Measurements from ENCODE around the gene PTPRD.

The PTPRD gene

DNA sequence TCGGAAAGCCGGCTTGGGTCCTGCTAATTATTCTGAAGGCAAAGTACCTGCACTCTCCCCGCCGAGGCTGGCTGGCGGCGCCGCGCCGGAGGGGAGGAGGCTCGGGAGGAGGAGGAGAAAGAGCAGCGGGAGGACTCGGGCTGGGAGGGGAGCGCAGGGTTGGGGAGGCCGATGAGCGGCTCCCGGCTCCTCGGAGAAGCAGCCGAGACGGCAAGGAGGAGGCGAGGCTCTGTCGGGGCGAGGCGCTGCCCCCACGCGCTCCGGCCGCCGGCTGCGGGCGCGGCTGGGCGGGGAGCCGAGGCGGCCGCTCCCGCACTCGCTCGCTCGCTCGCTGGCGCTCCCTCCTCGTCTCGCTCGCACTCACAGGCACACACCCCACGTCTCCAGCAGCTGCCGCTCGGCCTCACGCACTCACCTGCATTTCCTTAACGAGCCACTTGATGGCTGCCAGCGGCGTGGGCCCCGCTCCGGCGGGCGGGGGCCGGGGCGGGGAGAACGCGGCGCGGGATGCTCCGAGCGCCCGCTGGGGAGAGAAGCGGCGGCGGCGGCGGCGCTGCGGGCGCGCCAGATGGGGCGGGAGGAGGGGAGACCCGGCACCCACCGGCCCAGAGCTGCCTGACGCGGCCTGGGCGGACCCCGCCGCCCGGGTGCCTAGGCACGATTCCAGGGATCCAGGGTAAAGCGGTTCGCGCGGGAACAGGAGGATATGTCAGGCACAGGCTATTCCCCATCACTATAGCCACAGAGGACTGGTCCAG lies at the start of gene PTPRD:
Gene PTPRD, minus strand, starts transcription at position 362 of the 758 bp plus-strand sequence.
- peak; percentile 52 for DNase-seq

DNA sequence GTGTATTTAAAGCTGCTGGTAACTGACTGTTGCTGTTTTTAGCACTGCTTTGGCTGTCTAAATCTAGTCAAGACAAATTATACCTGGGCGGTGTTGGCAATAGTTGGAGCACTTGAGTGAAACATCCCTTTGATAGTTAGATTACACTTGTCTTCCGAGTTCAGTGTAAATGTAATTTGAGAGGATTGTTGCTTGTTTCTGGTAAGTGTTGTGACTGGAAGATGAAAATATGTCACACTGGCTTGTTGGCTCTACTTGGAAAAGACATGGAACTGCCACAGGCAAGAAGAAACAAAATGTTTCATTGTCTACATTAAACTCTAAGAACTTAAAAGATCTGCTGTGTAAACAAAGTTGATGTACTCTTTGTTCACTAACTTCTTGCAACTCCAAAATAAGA lies 49.2 kb upstream of the PTPRD start:
- DNase-seq: no peak

DNA sequence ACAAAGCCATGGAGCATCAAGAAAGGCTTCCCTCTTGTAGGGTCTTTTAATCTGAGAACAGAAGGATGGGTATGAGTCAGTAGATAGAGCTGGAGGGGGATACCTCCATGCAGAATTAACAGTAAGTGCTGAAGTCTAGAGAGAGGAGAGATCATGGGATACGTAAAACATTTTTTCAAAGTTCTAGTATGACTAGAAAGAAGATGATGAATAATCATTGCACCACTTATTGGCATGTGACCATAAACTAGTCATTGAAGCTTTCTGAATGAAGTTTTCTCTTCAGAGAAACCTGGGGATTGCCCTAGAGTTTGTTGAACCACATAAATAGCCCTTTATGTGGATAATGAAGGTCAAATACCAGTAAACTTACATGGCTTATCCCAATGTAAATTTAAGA lies 48.6 kb upstream of the PTPRD start:
- no peak for DNase-seq

DNA sequence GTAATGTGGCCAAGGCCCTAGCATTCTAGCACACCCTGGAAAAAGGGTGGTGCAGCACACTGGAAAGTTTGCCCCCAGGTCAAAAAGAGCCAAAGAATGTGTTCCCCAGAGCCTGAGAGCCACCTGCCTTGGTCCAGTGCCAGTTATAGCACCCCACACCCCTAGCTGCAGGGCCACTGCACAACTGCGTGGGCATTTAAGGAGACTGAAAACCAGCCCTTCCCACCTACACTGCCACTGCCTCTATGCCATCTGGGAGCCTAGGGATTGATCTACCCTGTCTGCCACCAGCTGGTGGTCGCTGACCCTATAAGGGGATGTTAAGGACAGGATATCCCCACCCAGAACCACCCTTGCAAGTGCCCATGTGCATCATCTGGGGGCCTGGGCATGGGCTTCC lies 38.2 kb upstream of the PTPRD start:
- DNase-seq: no peak

DNA sequence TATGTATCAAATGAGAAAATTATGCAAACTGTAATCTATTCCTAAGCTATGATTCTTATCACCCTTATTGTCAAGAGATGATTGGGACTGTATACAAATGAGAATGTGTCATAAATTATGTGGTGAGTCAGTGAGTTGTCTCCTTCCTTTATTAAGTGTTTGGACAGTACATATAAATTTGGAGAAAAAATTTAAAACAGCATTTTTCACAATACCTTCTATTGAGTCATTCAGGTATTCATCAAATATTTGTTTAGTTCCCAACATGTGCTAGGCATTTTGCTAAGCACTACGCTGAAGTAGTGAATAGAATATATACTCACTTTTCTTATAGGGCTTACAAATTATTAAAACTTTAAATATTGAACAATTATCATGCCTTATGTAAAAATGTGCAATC lies 36.3 kb upstream of the PTPRD start:
- DNase-seq: peak; percentile 38

DNA sequence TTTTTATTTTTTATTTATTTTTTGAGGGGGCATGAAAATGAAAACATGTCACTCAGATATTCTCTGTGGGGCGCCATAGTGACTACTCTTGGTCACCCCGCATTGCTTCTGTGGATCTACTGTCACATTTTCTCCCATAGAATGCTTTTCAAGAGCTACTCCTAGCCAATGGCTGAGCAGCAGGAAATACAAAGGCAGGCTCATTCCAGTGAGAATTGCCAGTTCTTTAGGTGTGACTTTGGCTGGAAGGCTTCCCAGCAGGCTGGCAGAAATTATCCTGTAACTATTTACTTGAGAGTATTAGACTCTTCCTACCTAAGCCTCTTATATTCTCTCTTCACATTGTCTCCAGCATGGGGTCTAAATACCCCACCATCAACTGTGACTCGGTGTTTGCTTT lies 21.0 kb upstream of the PTPRD start:
- DNase-seq: no peak

DNA sequence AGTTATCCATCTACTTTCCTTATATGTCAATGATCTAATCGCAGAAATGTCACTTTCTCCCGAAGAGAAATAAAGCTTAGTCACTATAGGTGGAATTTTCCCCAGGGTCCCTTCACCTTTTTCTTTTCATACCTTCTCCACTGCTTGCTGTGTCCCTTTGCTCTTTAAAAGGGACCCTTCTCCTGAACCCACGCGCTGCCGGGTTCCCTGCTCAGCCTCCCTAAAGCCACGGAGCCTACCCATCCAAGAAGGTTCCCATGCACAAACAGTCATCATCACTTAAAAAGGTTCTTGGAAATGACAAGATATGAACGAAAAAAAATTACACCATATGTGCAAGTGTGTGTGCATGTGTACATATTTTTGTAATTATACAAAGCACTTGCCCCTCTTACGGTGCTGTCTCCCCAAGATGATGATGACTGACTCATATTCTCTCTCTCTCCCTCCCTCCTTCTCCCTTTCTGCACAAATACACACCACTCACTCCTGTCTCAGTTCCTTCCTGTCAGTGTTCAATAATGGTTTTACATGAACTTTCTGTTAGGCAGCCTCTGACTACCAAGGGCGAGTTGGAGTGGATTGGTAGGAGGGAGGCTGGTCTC lies 1.5 kb upstream of the PTPRD start:
- DNase-seq: peak; percentile 14

DNA sequence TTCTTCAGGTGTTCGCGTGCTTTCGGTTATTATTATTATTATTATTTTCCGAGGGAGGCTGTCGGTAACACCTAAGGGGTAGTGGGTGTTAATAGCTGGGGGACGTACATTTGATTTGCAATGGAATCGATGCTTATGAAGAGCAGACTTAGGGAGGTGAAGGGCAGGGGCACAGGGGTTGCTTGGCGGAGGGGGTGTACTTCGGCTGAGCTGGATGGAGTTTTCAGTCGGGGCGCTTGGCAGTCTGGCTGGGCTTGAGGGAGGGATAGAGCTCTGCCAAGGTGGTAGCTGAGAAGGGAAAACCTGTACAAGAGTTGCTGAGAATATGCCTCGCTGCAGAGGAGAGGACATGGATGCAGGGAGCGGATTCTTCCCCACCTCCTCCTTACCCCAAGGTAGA lies 617 bp upstream of the PTPRD start:
- DNase-seq: no peak

DNA sequence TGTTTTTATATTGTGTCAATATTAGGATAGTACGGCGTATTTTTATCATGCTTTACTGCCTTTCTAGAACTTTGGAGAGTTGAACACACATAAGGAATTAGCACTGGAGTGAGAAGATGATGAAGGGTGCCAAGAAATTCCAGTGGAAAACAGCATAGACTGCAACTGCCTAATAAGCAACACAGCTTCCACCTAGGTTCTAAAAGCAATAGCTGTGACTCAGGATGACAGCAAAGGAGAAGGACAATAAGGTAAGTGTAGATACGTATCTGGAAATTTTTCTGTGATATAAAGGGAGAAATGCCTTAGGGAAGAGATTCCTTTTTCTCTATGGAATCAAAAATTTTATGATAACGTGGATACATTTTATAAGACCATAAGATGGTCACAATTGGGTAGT lies 7.4 kb downstream of the PTPRD start:
- DNase-seq: no peak

DNA sequence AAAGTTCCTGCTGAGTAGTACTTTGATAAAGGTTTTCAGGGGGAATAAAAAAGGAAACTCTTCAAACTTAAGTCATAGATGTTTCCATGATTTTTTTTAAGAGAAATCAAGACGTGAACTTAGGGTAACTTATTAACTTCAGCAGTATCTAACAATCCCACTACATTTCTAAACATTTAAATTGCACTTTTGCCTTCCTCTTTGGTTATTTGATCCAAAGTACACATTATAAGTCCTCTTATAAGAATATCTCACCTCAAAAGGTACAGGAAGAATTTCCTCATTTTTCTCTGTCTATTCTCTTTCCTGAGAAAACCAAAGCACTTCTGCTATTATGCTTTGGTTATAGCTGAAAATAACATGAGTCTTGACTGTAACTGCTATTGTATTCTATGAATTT lies 7.9 kb downstream of the PTPRD start:
- DNase-seq: no peak

DNA sequence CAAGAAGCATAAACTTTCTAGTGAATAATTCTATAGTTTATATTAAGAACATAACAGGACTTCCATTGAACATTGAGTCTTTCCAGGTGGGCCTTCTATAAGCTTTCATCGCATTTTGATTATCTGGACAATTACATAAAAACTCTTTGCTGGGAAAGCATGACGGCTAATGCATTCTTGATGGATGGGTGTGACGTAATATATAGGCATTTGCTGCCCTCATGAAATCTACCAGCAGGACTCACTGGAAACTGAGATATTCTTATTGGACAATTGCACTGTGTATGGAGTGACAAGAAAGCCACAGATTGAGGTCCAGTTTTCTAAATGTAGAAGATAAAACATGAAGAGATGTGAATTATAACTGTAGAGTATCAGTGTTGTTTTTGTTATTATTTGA lies 15.0 kb downstream of the PTPRD start:
- no peak for DNase-seq

DNA sequence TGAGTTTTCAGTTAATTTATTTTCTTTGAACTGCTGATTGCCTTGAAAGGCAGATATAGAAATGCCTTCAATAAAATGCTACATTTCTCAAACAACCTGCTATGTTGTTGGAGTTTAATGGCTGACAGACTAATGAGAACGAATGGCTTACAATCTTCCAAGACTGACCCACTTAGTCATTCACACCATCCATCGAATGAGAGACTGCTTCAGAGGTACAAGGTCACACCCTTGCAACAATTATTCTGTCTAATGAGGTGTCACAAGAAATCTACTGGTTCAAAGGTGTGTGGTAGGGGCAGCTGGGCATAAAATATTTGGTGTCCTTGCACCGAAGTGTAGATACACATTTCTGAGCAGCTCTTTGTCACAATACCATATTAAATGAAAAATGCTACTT lies 18.3 kb downstream of the PTPRD start:
- DNase-seq: no peak

DNA sequence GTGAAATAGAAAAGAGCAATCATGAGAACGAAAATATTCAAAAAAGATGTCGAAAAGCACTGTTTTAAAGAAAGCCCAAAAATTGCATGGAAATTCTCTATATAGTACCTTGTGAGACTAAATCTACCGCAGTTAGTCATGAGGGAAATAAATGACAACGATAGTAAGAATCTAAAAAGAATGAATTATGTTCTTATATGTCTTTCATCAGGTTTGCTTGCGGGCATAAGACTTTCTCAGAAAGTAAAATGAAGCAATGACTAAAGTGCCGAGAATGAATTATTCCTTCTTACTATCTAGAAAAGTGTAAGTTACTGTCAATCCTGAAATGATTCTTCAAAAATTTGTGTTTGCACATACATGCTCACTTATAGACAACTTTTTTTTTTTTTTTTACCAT lies 26.4 kb downstream of the PTPRD start:
- no peak for DNase-seq

DNA sequence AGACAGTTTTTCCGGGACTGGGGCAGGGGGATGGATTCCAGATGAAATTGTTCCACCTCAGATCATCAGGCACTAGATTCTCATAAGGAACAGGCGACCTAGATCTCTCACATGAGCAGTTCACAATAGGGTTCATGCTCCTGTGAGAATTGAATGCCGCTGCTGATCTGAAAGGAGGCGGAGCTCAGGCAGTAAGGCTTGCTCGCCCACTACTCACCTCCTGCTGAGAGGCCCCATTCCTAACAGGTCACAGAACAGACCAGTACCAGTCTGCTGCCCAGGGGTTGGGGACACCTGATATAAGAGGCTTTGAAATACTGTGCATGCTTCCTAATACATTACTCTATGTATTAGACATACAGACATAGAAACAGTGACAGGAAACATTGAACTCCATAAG lies 41.1 kb downstream of the PTPRD start:
- DNase-seq: no peak

DNA sequence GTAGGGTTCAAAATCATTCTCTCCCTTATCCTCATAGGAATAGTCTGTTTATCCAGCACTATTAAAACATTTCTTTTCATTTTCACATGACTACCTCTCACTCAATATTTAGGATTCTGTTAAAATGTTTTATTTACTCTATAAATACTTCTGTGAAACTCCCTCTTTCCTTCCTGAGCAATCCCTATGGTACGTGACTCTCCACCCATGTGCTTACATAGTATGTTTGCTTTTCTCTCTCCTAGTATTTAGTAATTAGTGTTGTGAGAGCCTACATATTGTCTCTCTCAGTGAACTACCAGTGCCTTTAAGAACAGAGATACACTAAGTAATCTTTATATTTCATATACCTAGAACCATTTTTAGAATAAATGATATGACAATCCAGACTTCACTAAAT lies 46.0 kb downstream of the PTPRD start:
- DNase-seq: no peak

DNA sequence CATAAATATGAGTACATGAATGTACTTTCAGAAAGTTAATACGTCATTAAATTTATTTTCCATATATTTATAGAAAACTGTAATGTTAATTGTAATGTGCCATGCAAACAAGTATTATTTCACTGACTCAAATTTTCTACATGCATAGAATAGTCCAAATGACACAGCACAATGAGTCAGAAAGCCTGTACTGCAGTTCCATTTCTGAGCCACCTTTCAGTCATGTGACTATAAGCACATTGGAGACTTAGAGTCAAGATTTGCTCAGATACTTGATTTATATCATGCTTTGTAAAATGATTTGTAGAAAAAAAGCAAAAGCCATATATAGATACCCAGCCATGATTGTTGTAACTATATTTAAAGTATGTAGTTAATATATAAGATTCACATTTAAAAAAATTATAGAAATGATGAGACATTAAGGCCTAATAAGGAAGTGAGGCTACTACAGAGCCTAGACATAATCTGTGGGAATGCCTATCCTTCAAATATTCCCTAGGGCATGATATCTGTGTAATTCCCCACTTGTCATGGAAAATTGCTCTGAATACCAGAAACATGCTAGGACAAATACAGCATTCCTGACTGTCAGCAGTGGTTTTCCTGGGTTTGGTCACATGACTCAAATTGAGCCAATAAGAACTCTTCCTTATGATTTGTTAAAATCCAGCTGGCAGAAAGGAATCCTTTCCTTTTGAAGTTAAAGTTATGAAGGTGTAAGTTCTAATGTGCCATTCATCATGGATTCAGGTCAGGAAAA lies 50.0 kb downstream of the PTPRD start:
- peak; percentile 24 for DNase-seq

DNA sequence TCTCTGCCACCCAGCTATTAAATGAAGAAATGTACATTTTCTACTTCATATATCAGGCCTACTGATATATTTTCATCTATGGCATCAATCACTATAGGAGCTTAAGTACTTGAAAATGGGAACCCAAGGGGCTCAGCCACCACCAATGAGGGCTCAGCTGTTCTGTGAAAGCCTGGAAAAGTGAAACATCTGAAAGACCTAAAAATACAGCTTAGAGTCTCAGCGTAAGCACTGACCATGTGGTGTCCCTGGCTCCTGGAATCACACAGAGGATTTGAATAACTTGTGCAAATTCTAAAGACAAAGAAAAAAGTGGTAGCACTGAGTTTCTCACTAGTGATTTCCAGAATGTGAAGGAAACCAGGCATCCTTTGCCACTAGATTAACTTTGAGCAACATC lies 64.5 kb downstream of the PTPRD start:
- no peak for DNase-seq

DNA sequence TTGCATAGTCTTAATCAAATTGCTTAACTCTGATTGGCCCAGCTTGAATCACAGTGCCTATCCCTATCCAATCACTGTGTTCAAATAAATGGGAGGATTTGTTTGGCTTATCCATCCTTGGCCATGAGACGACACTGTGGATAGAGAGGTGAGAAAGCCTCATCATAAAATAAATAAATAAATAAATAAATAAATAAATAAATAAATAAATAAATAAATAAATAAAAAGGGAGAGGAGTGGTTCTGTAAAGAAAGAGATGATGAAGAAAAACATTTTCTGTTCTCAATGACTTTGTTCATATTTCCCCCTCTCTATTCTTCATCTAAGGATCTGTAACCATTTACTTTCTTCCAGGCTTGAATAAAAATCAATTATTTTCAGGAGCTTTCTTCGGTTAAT lies 74.7 kb downstream of the PTPRD start:
- DNase-seq: no peak

DNA sequence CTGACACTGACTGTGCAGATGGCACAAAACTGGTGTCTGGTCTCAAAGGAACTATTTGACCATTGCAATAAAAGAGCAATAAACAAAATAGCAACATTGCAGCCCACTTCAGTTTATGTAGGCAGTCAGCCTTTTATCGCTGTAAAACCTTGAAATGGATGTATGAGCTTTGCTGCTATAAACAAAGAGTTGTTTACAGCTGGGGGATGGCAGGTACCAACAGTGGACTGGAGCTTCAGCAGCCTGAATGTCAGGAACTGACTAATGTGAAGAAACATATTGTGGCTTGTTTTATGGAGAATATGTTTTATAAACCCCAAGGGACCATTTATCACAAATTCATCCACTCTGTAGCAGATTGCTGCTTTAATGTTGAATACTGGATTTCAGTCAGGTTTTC lies 78.0 kb downstream of the PTPRD start:
- no peak for DNase-seq

DNA sequence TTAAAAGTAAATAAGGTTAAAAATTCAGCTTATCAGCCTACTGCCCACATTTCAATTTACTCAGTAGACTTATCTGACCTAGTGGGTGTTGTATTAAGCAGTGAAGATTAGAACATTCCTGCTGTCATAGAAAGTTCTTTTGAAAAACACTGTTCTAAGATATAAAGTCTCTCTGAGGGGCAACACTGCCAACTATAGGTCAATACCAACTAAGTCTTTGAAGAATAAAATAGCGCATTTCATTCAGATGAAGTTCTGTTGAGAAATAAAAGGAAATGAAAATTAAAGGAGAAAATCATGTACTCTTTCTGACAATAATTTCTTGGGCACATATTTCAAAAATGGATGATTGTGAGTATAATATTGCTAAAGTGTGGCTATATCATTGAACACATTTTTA lies 86.8 kb downstream of the PTPRD start:
- no peak for DNase-seq

DNA sequence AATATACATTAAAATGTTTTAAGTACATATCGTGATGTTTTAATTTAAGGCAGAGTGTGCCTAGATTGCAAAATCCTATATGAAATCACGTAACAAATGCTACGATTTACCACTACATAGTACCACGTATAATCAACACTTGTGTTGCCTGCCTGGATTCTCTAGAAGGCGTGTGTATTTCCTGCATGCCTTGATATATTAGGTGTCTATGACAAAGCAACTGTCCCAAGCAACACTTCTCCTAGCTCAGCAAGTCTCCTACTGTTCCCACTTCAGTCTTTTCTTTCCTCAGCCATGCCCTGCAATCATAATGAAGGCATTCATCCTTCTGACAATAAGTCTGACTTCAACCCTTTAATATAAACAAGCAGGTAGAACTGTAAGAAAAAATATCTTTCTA lies 89.6 kb downstream of the PTPRD start:
- DNase-seq: no peak

DNA sequence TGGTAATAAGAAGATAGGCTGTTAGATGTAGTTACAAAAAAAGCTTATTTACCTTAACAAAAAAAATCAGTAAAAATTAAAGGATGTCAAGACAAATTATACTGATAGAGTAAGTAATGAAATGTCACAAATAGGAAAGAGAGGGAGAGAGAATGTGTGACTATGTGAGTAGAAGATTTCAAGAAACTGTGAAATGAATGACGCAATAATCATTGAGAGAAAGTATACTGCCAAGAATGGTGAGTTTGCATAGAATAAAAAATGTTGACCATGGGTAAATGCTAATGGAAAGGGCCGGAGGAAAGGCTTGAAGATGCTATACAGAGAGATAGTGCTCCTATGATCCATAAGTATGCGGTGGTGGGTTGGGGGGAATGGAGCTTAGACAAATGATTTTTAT lies 100.7 kb downstream of the PTPRD start:
- DNase-seq: no peak

DNA sequence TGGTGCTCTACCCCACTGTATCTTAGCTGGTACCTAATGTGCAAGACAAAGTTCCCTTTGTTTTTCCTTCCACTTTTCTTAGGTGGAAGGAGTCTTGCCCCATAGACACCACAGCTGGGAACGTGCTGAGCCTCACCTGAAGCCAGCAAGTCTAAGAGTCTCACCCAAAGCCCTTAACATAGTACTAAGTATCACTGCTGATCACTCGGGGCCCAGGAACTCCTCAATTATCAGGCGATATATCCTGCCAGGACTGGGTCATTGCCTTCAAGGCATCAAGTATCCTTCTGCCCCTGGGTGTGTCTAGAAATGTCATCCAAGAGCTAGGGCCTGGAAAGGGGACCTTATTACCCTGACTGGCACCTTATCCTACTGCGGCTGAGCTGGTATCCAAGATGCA lies 123.9 kb downstream of the PTPRD start:
- DNase-seq: no peak

DNA sequence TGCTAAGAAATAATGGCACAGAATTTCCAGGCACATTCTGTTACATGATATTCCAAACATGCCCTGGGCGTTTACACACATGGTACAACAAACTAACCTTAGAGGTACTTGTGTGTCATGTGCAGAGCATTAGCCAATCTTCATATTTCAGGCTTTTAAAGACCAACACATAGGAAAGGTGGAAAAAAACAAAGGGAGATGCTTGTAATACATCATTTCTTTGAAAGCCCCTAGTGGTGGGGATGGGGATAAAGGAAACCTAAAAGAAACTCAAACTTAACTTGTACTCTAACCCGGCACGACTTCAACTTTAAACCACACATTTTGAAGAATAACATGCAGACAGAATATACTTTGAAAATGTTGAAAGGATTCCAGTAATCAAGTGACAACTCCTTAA lies 133.6 kb downstream of the PTPRD start:
- DNase-seq: no peak
